Osteocyte (in vitro differentiated cells): Measurements from ENCODE around the gene ZCCHC2. TPM values are rescaled to one million over a fixed set of nuclear protein-coding genes. Genes with fewer than 3 reads are reported as not detected.

ENCODE experiments used
- DNase-seq: peaks from one replicate; pipeline ENCODE4 v3.0.0; 2021; ENCODE audit warnings: mixed read lengths; ENCODE audit not compliant: unreplicated experiment; ENCODE audit errors: extremely low spot score
- H3K27ac Mint-ChIP-seq: one replicate; pipeline ENCODE4 v1.8.0; 2021; ENCODE audit warnings: mild to moderate bottlenecking, mixed read lengths; ENCODE audit not compliant: unreplicated experiment
- H3K27me3 Mint-ChIP-seq: one replicate; pipeline ENCODE4 v1.8.0; 2021; ENCODE audit warnings: mixed read lengths; ENCODE audit not compliant: unreplicated experiment
- H3K36me3 Mint-ChIP-seq: one replicate; pipeline ENCODE4 v1.8.0; 2021; ENCODE audit warnings: mixed read lengths; ENCODE audit not compliant: unreplicated experiment
- H3K4me1 Mint-ChIP-seq: one replicate; pipeline ENCODE4 v1.8.0; 2021; ENCODE audit warnings: mixed read lengths; ENCODE audit not compliant: unreplicated experiment
- H3K4me3 Mint-ChIP-seq: one replicate; pipeline ENCODE4 v1.8.0; 2021; ENCODE audit warnings: mild to moderate bottlenecking, moderate library complexity, mixed read lengths; ENCODE audit not compliant: unreplicated experiment
- H3K9me3 Mint-ChIP-seq: one replicate; pipeline ENCODE4 v1.8.0; 2021; ENCODE audit warnings: mixed read lengths; ENCODE audit not compliant: unreplicated experiment
- CTCF ChIP-seq: fragments of 200-600 bp; sonication (generic); IDR thresholded peaks from 2 replicates; pipeline ENCODE4 v1.5.0; 2021; ENCODE audit warnings: antibody characterized with exemption, mild to moderate bottlenecking, moderate library complexity
- total RNA-seq: library from RNA; stranded (reverse); gene quantifications from 2 replicates; pipeline ENCODE4 v1.2.1, GENCODE V29; 2021

ZCCHC2 gene
- total RNA-seq, 1 donor from 2014 or later: 11.2 TPM

- H3K27ac Mint-ChIP-seq: no peak overlapping the region
- TF ChIP-seq CTCF: no peak
- no peaks in the 10 kb centered on the region for H3K9me3 Mint-ChIP-seq
- no peaks in the 10 kb centered on the region for H3K27me3 Mint-ChIP-seq
- DNase-seq: no peak
- no peaks in the 10 kb centered on the region for H3K36me3 Mint-ChIP-seq
- H3K4me3 Mint-ChIP-seq: no peak overlapping the region
- peaks cover 23% of the 10 kb centered on the region for H3K4me1 Mint-ChIP-seq
Observed at GRCh38 chr18:62529597-62529996, 6.8 kb downstream of the ZCCHC2 start.

- Mint-ChIP-seq H3K4me1 (peaks cover 9% of the 10 kb centered on the region), H3K9me3 (no peaks in the 10 kb centered on the region), H3K27me3 (no peaks in the 10 kb centered on the region), H3K27ac (no peak overlapping the region), H3K36me3 (no peaks in the 10 kb centered on the region), H3K4me3 (no peak overlapping the region)
- no peak for TF ChIP-seq CTCF
- no peak for DNase-seq
Observed at GRCh38 chr18:62531078-62531477, 8.3 kb downstream of the ZCCHC2 start.

GRCh38 chr18:62531931-62532330, 9.1 kb downstream of the ZCCHC2 start:
- Mint-ChIP-seq H3K9me3 (no peaks in the 10 kb centered on the region), H3K4me3 (no peak overlapping the region), H3K36me3 (no peaks in the 10 kb centered on the region), H3K27ac (no peak overlapping the region), H3K27me3 (no peaks in the 10 kb centered on the region), H3K4me1 (peaks cover 9% of the 10 kb centered on the region)
- no peak for TF ChIP-seq CTCF
- DNase-seq: no peak

- DNase-seq: no peak
- Mint-ChIP-seq H3K36me3 (peaks cover 4% of the 10 kb centered on the region), H3K4me3 (no peak overlapping the region), H3K9me3 (no peaks in the 10 kb centered on the region), H3K27me3 (no peaks in the 10 kb centered on the region), H3K27ac (no peak overlapping the region), H3K4me1 (peaks cover 4% of the 10 kb centered on the region)
- no peak for TF ChIP-seq CTCF
Observed at GRCh38 chr18:62536005-62536404, 13.2 kb downstream of the ZCCHC2 start.

GRCh38 chr18:62537042-62537894, 14.4 kb downstream of the ZCCHC2 start:
- H3K36me3 Mint-ChIP-seq: peaks cover 7% of the 10 kb centered on the region
- H3K4me1 Mint-ChIP-seq: peaks cover 4% of the 10 kb centered on the region
- H3K27ac Mint-ChIP-seq: no peak overlapping the region

More at GRCh38 chr18:62537042-62537894, 14.4 kb downstream of the ZCCHC2 start:
- Mint-ChIP-seq H3K4me3 (no peak overlapping the region), H3K9me3 (no peaks in the 10 kb centered on the region), H3K27me3 (no peaks in the 10 kb centered on the region)
- TF ChIP-seq CTCF: no peak
- no peak for DNase-seq
